ENCODE data around the gene TRIM9.
"Not testable (repeated sequence)": the region's sequence is repeated elsewhere in the genome, so short reads cannot be mapped to it uniquely, and the experiment has no call there.

The TRIM9 gene

DNA sequence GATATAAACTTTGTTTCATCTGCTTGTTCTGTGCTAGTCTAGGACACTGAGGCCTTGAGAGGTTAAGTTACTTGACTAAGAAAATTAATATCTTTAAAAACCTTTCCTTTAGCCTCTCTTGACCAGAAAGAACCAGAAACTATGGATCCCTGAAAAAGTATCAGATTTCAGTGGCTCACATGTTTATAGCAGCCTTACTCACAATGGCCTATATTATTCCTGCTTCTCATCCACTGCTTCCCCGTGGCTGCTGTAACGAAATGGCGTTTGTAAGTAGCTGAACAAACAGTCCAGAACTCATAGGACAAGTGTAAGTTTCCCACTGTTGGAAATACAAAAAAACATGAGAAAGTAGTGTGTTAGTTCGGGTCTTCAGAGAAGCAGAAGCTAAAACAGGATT lies 147.5 kb downstream of the TRIM9 start:
- no peak overlapping the region for H3K4me3 ChIP-seq (ENCODE audit: control insufficient read depth, low read depth, low read length)
- TF ChIP-seq, protein P1, sequence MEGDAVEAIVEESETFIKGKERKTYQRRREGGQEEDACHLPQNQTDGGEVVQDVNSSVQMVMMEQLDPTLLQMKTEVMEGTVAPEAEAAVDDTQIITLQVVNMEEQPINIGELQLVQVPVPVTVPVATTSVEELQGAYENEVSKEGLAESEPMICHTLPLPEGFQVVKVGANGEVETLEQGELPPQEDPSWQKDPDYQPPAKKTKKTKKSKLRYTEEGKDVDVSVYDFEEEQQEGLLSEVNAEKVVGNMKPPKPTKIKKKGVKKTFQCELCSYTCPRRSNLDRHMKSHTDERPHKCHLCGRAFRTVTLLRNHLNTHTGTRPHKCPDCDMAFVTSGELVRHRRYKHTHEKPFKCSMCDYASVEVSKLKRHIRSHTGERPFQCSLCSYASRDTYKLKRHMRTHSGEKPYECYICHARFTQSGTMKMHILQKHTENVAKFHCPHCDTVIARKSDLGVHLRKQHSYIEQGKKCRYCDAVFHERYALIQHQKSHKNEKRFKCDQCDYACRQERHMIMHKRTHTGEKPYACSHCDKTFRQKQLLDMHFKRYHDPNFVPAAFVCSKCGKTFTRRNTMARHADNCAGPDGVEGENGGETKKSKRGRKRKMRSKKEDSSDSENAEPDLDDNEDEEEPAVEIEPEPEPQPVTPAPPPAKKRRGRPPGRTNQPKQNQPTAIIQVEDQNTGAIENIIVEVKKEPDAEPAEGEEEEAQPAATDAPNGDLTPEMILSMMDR (conservative IDR thresholded peaks at IDR 0.05; ENCODE audit: control insufficient read depth, insufficient read depth, low read depth, low read length), result no peak
- DNase-seq (ENCODE audit: low read depth), result peak; percentile 30

DNA sequence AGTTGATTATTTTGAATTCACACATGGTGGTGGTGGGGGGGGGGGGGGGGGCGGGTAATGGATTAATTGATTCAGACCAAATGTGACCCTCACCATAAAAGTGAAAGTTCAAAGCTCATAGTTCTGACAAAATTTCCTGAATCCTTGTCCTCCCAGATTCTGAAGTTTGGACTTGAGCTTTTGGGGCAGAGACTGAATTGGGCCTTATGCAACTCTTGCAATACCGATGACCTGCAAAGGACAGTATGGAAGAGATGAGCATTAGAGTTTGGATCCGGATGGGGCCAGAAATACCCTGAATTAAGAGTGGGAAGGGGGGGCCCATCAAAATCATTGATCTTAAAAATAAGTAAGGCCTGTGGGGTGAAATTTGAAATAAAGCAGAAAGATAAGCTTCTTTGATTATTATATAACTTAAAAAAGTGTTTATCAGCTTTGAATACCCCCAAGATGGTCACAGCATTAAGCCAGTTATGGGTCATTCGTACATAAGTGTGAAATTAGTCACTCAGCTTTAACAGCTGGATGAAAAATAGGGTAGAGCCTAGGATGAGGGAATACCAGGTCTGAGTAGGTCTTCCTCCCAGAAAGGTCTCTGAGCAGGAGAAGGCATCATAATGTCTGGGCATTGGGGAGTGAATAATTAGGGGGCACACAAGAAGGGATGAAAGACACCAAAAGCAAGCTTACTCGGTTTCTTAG lies 148.5 kb downstream of the TRIM9 start:
- TF ChIP-seq, protein P1 (conservative IDR thresholded peaks at IDR 0.05; ENCODE audit: control insufficient read depth, insufficient read depth, low read depth, low read length), result no peak
- DNase-seq (ENCODE audit: low read depth), result no peak
- no peak overlapping the region for H3K4me3 ChIP-seq (ENCODE audit: control insufficient read depth, low read depth, low read length)

DNA sequence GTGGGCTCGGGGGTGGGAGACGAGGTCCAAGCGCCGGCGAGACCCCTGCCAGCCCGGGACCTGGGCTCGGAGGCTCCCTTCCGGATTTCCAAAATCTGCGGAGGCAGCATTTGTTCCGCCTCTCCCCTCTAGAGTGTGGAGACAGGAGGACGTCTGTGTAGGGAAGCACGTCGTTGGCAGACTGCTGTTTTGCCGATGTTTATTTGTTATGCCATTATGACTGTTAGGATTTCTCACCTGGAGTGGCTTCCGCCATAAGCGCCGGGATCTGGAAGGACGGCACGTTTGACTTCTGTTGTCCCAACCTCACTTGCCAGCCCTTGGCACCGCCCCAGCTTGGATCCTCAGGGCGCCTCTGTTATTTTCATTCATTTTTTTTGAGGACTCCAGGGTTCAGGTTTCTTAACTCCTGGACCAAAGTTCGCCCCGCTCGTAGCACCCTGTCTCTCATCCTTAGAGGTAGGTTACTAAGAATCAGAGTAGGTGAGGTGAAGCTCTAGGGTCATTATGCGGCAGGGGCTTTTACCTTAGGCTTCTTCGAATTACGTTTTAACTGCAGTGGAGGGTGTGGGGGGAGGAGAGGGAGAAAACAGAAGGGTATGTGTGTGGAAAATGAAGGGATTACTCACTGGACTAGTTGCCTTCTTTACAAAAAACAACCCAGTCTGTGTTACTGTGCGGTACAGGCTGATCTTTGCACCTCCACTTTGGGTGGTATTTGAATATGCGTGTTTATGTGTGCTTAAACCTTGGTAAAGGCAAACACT lies 150.1 kb downstream of the TRIM9 start:
- peak overlapping the region; percentile 67 for H3K4me3 ChIP-seq (ENCODE audit: control insufficient read depth, low read depth, low read length)
- peak; percentile 55 for DNase-seq (ENCODE audit: low read depth)
- TF ChIP-seq, protein P1 (conservative IDR thresholded peaks at IDR 0.05; ENCODE audit: control insufficient read depth, insufficient read depth, low read depth, low read length), result no peak

DNA sequence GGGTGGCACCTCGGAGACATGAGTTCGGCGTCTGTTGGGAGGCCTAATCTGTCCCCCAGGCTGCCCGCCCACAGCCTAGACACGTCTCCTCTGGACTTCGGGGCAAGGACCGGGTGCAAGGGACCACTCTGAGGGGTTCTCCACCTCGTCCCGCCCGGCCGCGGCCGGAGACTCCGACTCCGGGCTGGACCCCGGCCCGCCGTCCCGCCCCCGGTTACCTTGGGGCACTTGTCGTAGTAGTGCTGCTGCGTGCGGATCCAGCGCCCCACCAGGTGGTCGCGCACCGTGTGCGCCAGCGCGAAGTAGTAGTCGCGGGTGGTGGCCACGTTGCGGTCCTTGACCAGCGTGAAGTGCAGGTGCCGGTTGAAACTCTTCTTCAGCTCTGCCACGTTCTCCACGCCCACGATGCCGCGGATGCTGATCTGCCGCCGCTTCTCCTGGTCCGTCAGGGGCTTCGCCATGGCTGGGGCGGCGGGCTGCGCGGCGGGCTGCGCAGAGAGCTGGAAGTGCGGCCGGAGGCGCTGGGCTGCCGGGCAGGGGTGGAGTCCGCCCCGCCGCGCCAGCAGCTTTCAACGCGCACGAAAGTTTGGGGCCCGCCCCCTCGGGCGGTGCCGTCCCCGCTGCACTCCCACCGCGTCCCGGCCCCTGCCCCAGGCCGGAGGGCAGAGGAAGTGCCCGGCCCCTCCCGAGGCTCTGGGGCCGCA lies 150.8 kb downstream of the TRIM9 start, which contains the start of gene PYGL:
TSS of gene PYGL (minus strand) at position 541 of the 704 bp plus-strand sequence. CDS start at position 461, 80 bp downstream.
- TF ChIP-seq, protein P1 (conservative IDR thresholded peaks at IDR 0.05; ENCODE audit: control insufficient read depth, insufficient read depth, low read depth, low read length), result no peak
- peak within 1 kb of the TSS; percentile 67 for H3K4me3 ChIP-seq (ENCODE audit: control insufficient read depth, low read depth, low read length)
- peak; percentile 53 for DNase-seq (ENCODE audit: low read depth)

DNA sequence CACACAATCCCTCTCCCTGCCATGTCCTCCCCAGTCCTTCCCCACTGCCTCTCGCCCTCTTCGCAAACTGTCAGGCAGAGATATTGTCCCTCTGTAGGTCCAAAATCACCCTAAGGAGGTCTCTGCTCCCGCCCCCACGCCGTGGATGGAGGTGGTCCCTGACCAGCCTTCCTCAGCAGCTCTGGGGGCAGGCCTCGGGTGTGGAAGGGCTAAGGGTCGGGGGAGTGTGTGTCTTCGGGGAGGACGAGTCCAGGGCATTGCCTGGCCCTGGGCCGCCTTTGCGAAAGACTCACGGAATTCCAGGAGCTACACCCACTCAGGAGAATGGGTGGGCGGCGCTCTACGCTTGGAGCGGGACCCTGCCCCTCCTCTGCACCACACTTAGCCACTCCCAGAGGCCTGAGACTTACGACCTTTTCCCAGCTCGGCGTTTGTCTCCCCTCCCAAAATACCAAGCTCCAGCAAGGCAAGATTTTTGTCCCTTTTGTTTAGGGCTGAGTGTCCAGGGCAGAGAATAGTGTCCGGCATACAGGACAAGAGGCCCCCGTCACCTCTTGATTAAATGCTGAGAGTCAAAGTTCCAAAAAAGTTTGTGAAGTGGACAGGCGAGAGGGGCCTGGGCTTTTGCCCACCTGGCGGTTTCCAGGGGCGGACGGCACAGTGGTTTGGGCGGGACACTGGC lies 151.5 kb downstream of the TRIM9 start:
- peak overlapping the region; percentile 67 for H3K4me3 ChIP-seq (ENCODE audit: control insufficient read depth, low read depth, low read length)
- TF ChIP-seq, protein P1 (conservative IDR thresholded peaks at IDR 0.05; ENCODE audit: control insufficient read depth, insufficient read depth, low read depth, low read length), result no peak
- DNase-seq (ENCODE audit: low read depth), result peak; percentile 69

DNA sequence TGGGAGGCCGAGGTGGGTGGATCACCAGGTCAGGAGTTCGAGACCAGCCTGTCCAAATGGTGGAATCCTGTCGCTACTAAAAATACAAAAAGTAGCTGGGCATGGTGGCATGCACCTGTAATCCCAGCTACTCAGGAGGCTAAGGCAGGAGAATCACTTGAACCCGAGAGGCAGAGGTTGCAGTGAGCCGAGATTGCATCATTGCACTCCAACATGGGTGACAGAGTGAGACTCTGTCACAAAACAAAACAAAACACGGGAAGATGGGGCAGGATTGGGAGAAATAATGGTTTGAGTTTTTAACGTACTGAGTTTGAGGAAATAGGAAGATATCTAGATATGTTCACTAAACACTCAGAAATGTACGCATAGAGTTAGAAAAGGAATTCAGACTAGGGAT lies 153.3 kb downstream of the TRIM9 start:
- DNase-seq (ENCODE audit: low read depth); H3K4me3 ChIP-seq (ENCODE audit: control insufficient read depth, low read depth, low read length): not testable (repeated sequence)
